Glutamatergic neuron (in vitro differentiated cells): Measurements from ENCODE around the gene USH1G. TPM values are rescaled to one million over a fixed set of nuclear protein-coding genes. Genes with fewer than 3 reads are reported as not detected.

Experiments
- DNase-seq: peaks from one replicate; pipeline ENCODE4 v3.0.0; 2022
- H3K27ac Mint-ChIP-seq: one replicate; pipeline ENCODE4 v1.8.0; 2020; ENCODE audit warnings: mild to moderate bottlenecking, mixed read lengths, inconsistent platforms; ENCODE audit not compliant: unreplicated experiment
- H3K27me3 Mint-ChIP-seq: one replicate; pipeline ENCODE4 v1.8.0; 2020; ENCODE audit warnings: mild to moderate bottlenecking, moderate library complexity, mixed read lengths, inconsistent platforms; ENCODE audit not compliant: unreplicated experiment
- H3K36me3 Mint-ChIP-seq: one replicate; pipeline ENCODE4 v1.8.0; 2020; ENCODE audit warnings: mild to moderate bottlenecking, mixed read lengths, inconsistent platforms; ENCODE audit not compliant: unreplicated experiment
- H3K4me1 Mint-ChIP-seq: one replicate; pipeline ENCODE4 v1.8.0; 2020; ENCODE audit warnings: mild to moderate bottlenecking, low read depth, mixed read lengths, inconsistent platforms; ENCODE audit not compliant: unreplicated experiment
- H3K4me3 Mint-ChIP-seq: one replicate; pipeline ENCODE4 v1.8.0; 2020; ENCODE audit warnings: mild to moderate bottlenecking, mixed read lengths, inconsistent platforms; ENCODE audit not compliant: unreplicated experiment
- H3K9me3 Mint-ChIP-seq: one replicate; pipeline ENCODE4 v1.8.0; 2020; ENCODE audit warnings: mild to moderate bottlenecking, moderate library complexity, mixed read lengths, inconsistent platforms; ENCODE audit not compliant: unreplicated experiment
- CTCF ChIP-seq: fragments of 200-600 bp; sonication (generic); IDR thresholded peaks from one replicate; pipeline ENCODE4 v1.5.0; 2021; ENCODE audit not compliant: partially characterized antibody, unreplicated experiment
- total RNA-seq: library from RNA; stranded (reverse); fragmentation: NEBNext Ultra II Directional; extraction: Animal tissue kit (Norgen Biotek cat#: 25700); gene quantifications from one replicate; pipeline ENCODE4 v1.2.1, GENCODE V29; 2021; ENCODE audit not compliant: unreplicated experiment

Gene USH1G
- total RNA-seq, 1 donor from 2014 or later = 0.12 TPM

GRCh38 chr17:74925242-74925641 is 2.2 kb upstream of the USH1G start:
- Mint-ChIP-seq H3K27me3 (peaks cover 21% of the 10 kb centered on the region), H3K9me3 (peaks cover 1% of the 10 kb centered on the region), H3K4me1 (peaks cover 2% of the 10 kb centered on the region), H3K27ac (no peak overlapping the region), H3K4me3 (no peak overlapping the region), H3K36me3 (peaks cover 5% of the 10 kb centered on the region)
- no peak for DNase-seq
- TF ChIP-seq CTCF = no peak

- peaks cover 21% of the 10 kb centered on the region for H3K27me3 Mint-ChIP-seq
- peaks cover 1% of the 10 kb centered on the region for H3K9me3 Mint-ChIP-seq
- peaks cover 2% of the 10 kb centered on the region for H3K4me1 Mint-ChIP-seq
- no peak for DNase-seq
- no peak for TF ChIP-seq CTCF
- H3K4me3 Mint-ChIP-seq = peak within 1 kb of the TSS; percentile 55
- no peak within 1 kb of the TSS for H3K27ac Mint-ChIP-seq
- peaks cover 5% of the 10 kb centered on the region for H3K36me3 Mint-ChIP-seq
Measured at GRCh38 chr17:74924250-74924948, 1.3 kb upstream of the USH1G start, which contains the start of gene OTOP2. Gene OTOP2, plus strand, starts transcription at chr17:74924273. Its CDS starts 360 bp downstream, at chr17:74924633.

- Mint-ChIP-seq H3K27me3 (peaks cover 24% of the 10 kb centered on the region), H3K9me3 (peaks cover 1% of the 10 kb centered on the region), H3K27ac (no peak overlapping the region), H3K4me3 (no peak overlapping the region), H3K4me1 (peaks cover 2% of the 10 kb centered on the region), H3K36me3 (peaks cover 5% of the 10 kb centered on the region)
- DNase-seq = peak; percentile 84
- TF ChIP-seq CTCF = peak; percentile 99
Measured at GRCh38 chr17:74923538-74924249, 639 bp upstream of the USH1G start.

GRCh38 chr17:74922172-74922571 is 883 bp downstream of the USH1G start:
- H3K27me3 Mint-ChIP-seq = peaks cover 21% of the 10 kb centered on the region
- H3K4me1 Mint-ChIP-seq = peaks cover 2% of the 10 kb centered on the region
- TF ChIP-seq CTCF = no peak
- no peak for DNase-seq
- H3K27ac Mint-ChIP-seq = no peak overlapping the region
- no peak overlapping the region for H3K4me3 Mint-ChIP-seq
- H3K9me3 Mint-ChIP-seq = peaks cover 1% of the 10 kb centered on the region
- H3K36me3 Mint-ChIP-seq = no peaks in the 10 kb centered on the region

- Mint-ChIP-seq H3K4me1 (peaks cover 2% of the 10 kb centered on the region), H3K27ac (no peak overlapping the region), H3K27me3 (peaks cover 21% of the 10 kb centered on the region), H3K4me3 (no peak overlapping the region), H3K9me3 (peaks cover 1% of the 10 kb centered on the region), H3K36me3 (no peaks in the 10 kb centered on the region)
- TF ChIP-seq CTCF = no peak
- no peak for DNase-seq
Measured at GRCh38 chr17:74921769-74922168, 1.3 kb downstream of the USH1G start.
